Osteocyte (in vitro differentiated cells): ENCODE results near the gene NEUROD2. TPM values are rescaled to one million over a fixed set of nuclear protein-coding genes. Genes with fewer than 3 reads are reported as not detected.

Experiments used
- DNase-seq: peaks from one replicate; pipeline ENCODE4 v3.0.0; 2021; ENCODE audit warnings: mixed read lengths; ENCODE audit not compliant: unreplicated experiment; ENCODE audit errors: extremely low spot score
- H3K27ac Mint-ChIP-seq: one replicate; pipeline ENCODE4 v1.8.0; 2021; ENCODE audit warnings: mild to moderate bottlenecking, mixed read lengths; ENCODE audit not compliant: unreplicated experiment
- H3K27me3 Mint-ChIP-seq: one replicate; pipeline ENCODE4 v1.8.0; 2021; ENCODE audit warnings: mixed read lengths; ENCODE audit not compliant: unreplicated experiment
- H3K36me3 Mint-ChIP-seq: one replicate; pipeline ENCODE4 v1.8.0; 2021; ENCODE audit warnings: mixed read lengths; ENCODE audit not compliant: unreplicated experiment
- H3K4me1 Mint-ChIP-seq: one replicate; pipeline ENCODE4 v1.8.0; 2021; ENCODE audit warnings: mixed read lengths; ENCODE audit not compliant: unreplicated experiment
- H3K4me3 Mint-ChIP-seq: one replicate; pipeline ENCODE4 v1.8.0; 2021; ENCODE audit warnings: mild to moderate bottlenecking, moderate library complexity, mixed read lengths; ENCODE audit not compliant: unreplicated experiment
- H3K9me3 Mint-ChIP-seq: one replicate; pipeline ENCODE4 v1.8.0; 2021; ENCODE audit warnings: mixed read lengths; ENCODE audit not compliant: unreplicated experiment
- CTCF ChIP-seq: fragments of 200-600 bp; sonication (generic); IDR thresholded peaks from 2 replicates; pipeline ENCODE4 v1.5.0; 2021; ENCODE audit warnings: antibody characterized with exemption, mild to moderate bottlenecking, moderate library complexity
- total RNA-seq: library from RNA; stranded (reverse); gene quantifications from 2 replicates; pipeline ENCODE4 v1.2.1, GENCODE V29; 2021

NEUROD2 gene
- total RNA-seq, 1 donor from 2014 or later, result not detected

- no peaks in the 10 kb centered on the region for H3K9me3 Mint-ChIP-seq
- H3K27ac Mint-ChIP-seq, result no peak overlapping the region
- H3K4me3 Mint-ChIP-seq, result no peak overlapping the region
- peaks cover 11% of the 10 kb centered on the region for H3K4me1 Mint-ChIP-seq
- H3K27me3 Mint-ChIP-seq, result no peaks in the 10 kb centered on the region
- no peak for DNase-seq
- no peak for TF ChIP-seq CTCF
- H3K36me3 Mint-ChIP-seq, result peaks cover 34% of the 10 kb centered on the region
Measured at GRCh38 chr17:39555368-39555767, 52.4 kb downstream of the NEUROD2 start.

Other genes with a start within 250 kb of the NEUROD2 start
- gene FBXL20, start 206.3 kb downstream of the NEUROD2 start, total RNA-seq, result 28.0 TPM in 2 replicates
- 45.9 and 48.0 TPM in 2 replicates for gene MED1, start 156.7 kb downstream of the NEUROD2 start, total RNA-seq
- gene CDK12, start 146.4 kb downstream of the NEUROD2 start, total RNA-seq, result 57.4 and 59.0 TPM in 2 replicates
- 4.5 and 6.0 TPM in 2 replicates for gene PPP1R1B, start 19.0 kb upstream of the NEUROD2 start, total RNA-seq
- 55.5 and 68.9 TPM in 2 replicates for gene STARD3, start 29.2 kb upstream of the NEUROD2 start, total RNA-seq
- 0.94 and 1.3 TPM in 2 replicates for gene TCAP, start 57.4 kb upstream of the NEUROD2 start, total RNA-seq
- 1.9 and 2.4 TPM in 2 replicates for gene PNMT, start 60.5 kb upstream of the NEUROD2 start, total RNA-seq
- gene PGAP3, start 80.1 kb upstream of the NEUROD2 start, total RNA-seq, result 33.8 and 35.3 TPM in 2 replicates
- 66.2 and 69.9 TPM in 2 replicates for gene ERBB2, start 92.1 kb upstream of the NEUROD2 start, total RNA-seq
- gene MIEN1, start 122.6 kb upstream of the NEUROD2 start, total RNA-seq, result 48.4 and 52.7 TPM in 2 replicates
- 0.94 and 1.2 TPM in 2 replicates for gene GRB7, start 130.0 kb upstream of the NEUROD2 start, total RNA-seq